Activated T-helper 1 cell treated with anti-CD3 and anti-CD28 coated beads, Interleukin-12 subunit alpha, Interleukin-12 subunit beta, Interleukin-2, Interleukin-4 antibody, amounts not matched to agents 30 ng/mL and 10 ng/mL and 1 ng/mL, durations not matched to agents 14 hours and 24 hours and 36 hours (primary cell): Measurements from ENCODE around the gene CNTFR. TPM values are rescaled to one million over a fixed set of nuclear protein-coding genes. Genes with fewer than 3 reads are reported as not detected.

ENCODE experiments used
- DNase-seq: peaks from one replicate; pipeline ENCODE4 v3.0.0; 2021; ENCODE audit warnings: low spot score
- H3K27ac Mint-ChIP-seq: one replicate; pipeline ENCODE4 v1.8.0; 2021; ENCODE audit warnings: mild to moderate bottlenecking, mixed read lengths
- H3K27me3 Mint-ChIP-seq: one replicate; pipeline ENCODE4 v1.8.0; 2022; ENCODE audit warnings: mild to moderate bottlenecking, moderate library complexity, mixed read lengths; ENCODE audit not compliant: insufficient read depth
- H3K36me3 Mint-ChIP-seq: one replicate; pipeline ENCODE4 v1.8.0; 2021; ENCODE audit warnings: low read depth, mixed read lengths
- H3K4me1 Mint-ChIP-seq: one replicate; pipeline ENCODE4 v1.8.0; 2021; ENCODE audit warnings: low read depth, mixed read lengths
- H3K4me3 Mint-ChIP-seq: one replicate; pipeline ENCODE4 v1.8.0; 2021; ENCODE audit warnings: mild to moderate bottlenecking, moderate library complexity, mixed read lengths
- H3K9me3 Mint-ChIP-seq: one replicate; pipeline ENCODE4 v1.8.0; 2021; ENCODE audit warnings: mixed read lengths
- intact Hi-C: fragments of 100-400 bp; cut with micrococcal nuclease; formaldehyde crosslinking; loops from one replicate; pipeline ENCODE4 v1.15.1; 2024
- total RNA-seq: library from RNA; stranded (reverse); gene quantifications from 2 replicates; pipeline ENCODE4 v1.2.3, GENCODE V29; 2022

CNTFR gene
- total RNA-seq, 1 donor from 2014 or later, result not detected

- H3K9me3 Mint-ChIP-seq, result no peaks in the 10 kb centered on the region
- peaks cover 3% of the 10 kb centered on the region for H3K27me3 Mint-ChIP-seq
- H3K36me3 Mint-ChIP-seq, result no peaks in the 10 kb centered on the region
- intact Hi-C loops, result no loop called here
- no peaks in the 10 kb centered on the region for H3K4me1 Mint-ChIP-seq
- H3K27ac Mint-ChIP-seq, result no peak overlapping the region
- DNase-seq, result no peak
- H3K4me3 Mint-ChIP-seq, result no peak overlapping the region
These were observed 30.5 kb downstream of the CNTFR start for GRCh38 chr9:34558919-34559623.

DNA sequence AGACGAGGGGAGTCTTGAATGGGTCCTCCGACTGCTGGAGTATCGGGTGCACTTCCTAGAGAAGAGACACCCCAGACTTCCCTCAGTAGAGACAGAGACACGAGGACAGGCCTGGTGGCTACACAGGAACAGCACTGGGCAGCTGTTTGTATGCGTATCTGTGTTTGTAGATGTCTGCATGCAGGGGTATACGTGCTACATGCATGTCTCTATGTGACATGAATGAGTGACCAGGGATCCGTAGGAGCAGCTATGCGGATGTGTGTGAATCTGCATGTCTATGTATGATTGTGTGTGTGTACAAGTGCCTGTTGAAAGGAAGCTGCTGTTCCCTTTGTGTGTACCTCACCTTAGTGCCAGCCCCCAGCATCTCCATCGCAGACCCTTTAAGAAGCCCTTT lies 31.2 kb downstream of the CNTFR start:
- Mint-ChIP-seq H3K27me3 (peaks cover 2% of the 10 kb centered on the region), H3K4me3 (no peak overlapping the region), H3K27ac (no peak overlapping the region), H3K9me3 (no peaks in the 10 kb centered on the region), H3K4me1 (no peaks in the 10 kb centered on the region), H3K36me3 (no peaks in the 10 kb centered on the region)
- intact Hi-C loops, result no loop called here
- no peak for DNase-seq

DNA sequence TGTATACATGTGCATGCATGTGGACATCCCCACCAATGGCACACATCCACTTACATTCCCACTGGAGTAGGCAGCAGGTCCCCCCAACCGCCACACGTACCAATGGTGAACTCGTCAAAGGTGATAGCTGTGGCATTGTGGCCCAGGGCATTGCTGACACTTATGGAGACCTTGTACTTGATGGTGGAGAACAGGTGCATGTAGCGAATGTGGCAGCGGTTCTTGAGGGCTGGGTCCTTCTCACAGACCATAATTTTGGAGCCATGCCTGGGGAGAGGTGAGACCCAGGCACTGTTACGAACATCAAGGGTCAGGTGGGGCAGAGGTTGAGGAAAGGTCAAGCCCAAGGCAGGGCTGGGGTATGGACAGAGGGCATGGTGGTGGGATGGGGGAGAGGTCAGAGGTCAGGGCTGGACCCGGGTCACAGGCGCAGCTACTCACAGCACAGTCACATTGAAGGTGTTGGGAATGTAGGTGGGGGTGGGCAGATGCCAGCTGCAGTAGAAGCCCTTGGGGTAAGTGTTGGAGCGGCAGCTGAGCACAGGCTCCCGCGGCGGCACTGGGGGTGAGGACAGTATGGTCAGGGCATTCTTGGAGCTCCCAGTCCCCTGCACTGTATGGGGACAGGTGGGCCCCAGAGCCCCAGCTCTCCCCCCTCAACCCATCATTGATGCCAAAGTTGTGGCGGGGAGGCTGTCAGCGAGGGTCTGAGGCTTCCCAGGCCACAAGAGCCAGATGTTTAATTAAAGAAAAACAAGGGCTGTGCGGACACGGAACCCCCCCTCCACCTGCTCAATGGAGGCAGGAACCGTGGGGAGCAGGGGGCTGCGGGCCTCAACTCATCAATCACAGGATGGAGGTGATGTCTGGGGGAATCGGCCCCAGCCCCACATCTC lies 31.9 kb downstream of the CNTFR start:
- DNase-seq, result no peak
- no peak overlapping the region for H3K27ac Mint-ChIP-seq
- no peaks in the 10 kb centered on the region for H3K9me3 Mint-ChIP-seq
- no peaks in the 10 kb centered on the region for H3K4me1 Mint-ChIP-seq
- intact Hi-C loops, result no loop called here
- H3K27me3 Mint-ChIP-seq, result peaks cover 2% of the 10 kb centered on the region
- H3K4me3 Mint-ChIP-seq, result no peak overlapping the region
- H3K36me3 Mint-ChIP-seq, result no peaks in the 10 kb centered on the region

- H3K27ac Mint-ChIP-seq, result no peak overlapping the region
- no peaks in the 10 kb centered on the region for H3K36me3 Mint-ChIP-seq
- H3K27me3 Mint-ChIP-seq, result peaks cover 2% of the 10 kb centered on the region
- no peak overlapping the region for H3K4me3 Mint-ChIP-seq
- intact Hi-C loops, result no loop called here
- no peak for DNase-seq
- H3K4me1 Mint-ChIP-seq, result no peaks in the 10 kb centered on the region
- no peaks in the 10 kb centered on the region for H3K9me3 Mint-ChIP-seq
These were observed 32.6 kb downstream of the CNTFR start for GRCh38 chr9:34556949-34557348.

DNA sequence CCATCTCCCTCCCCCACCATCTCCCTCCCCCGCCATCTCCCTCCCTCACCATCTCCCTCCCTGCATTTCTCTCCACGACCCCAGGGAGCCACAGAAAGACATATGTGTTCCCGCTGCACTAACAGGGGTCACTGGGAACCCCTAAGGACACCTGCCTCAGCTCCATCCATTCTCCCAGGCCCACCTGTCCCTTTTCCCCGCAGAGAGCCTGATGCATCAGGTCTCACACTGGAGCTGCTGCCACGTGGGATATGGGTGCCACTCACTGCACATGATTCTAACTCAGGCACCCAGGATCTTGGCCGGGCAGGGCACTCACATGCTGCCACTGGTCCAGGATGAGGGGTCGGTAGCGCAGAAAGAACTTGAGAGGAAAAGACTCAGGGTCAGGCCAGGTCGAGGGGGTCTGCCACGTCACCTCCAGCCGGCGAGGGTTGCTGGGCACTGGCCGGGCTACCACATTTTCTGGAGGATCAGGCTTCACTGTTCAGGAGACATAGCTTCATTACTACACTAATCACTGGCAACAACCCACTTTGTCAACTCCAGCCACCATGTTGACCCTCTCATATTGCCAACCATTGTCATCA lies 33.5 kb downstream of the CNTFR start:
- no peaks in the 10 kb centered on the region for H3K36me3 Mint-ChIP-seq
- no peak for DNase-seq
- no peak overlapping the region for H3K27ac Mint-ChIP-seq
- H3K4me3 Mint-ChIP-seq, result no peak overlapping the region
- H3K4me1 Mint-ChIP-seq, result no peaks in the 10 kb centered on the region
- H3K27me3 Mint-ChIP-seq, result peaks cover under 1% of the 10 kb centered on the region
- intact Hi-C loops, result no loop called here
- no peaks in the 10 kb centered on the region for H3K9me3 Mint-ChIP-seq

GRCh38 chr9:34555500-34555899 lies 34.0 kb downstream of the CNTFR start:
- Mint-ChIP-seq H3K4me1 (no peaks in the 10 kb centered on the region), H3K27me3 (no peaks in the 10 kb centered on the region), H3K9me3 (no peaks in the 10 kb centered on the region), H3K27ac (no peak overlapping the region), H3K36me3 (no peaks in the 10 kb centered on the region), H3K4me3 (no peak overlapping the region)
- intact Hi-C loops, result no loop called here
- no peak for DNase-seq

GRCh38 chr9:34555002-34555348 lies 34.5 kb downstream of the CNTFR start:
- Mint-ChIP-seq H3K27ac (no peak overlapping the region), H3K9me3 (no peaks in the 10 kb centered on the region), H3K27me3 (no peaks in the 10 kb centered on the region), H3K4me1 (no peaks in the 10 kb centered on the region), H3K36me3 (no peaks in the 10 kb centered on the region), H3K4me3 (no peak overlapping the region)
- DNase-seq, result no peak
- intact Hi-C loops, result no loop called here

- Mint-ChIP-seq H3K4me3 (no peak overlapping the region), H3K9me3 (no peaks in the 10 kb centered on the region), H3K27ac (no peak overlapping the region), H3K4me1 (no peaks in the 10 kb centered on the region), H3K27me3 (no peaks in the 10 kb centered on the region), H3K36me3 (no peaks in the 10 kb centered on the region)
- DNase-seq, result no peak
- intact Hi-C loops, result no loop called here
These were observed 35.1 kb downstream of the CNTFR start for GRCh38 chr9:34554211-34555001.

DNA sequence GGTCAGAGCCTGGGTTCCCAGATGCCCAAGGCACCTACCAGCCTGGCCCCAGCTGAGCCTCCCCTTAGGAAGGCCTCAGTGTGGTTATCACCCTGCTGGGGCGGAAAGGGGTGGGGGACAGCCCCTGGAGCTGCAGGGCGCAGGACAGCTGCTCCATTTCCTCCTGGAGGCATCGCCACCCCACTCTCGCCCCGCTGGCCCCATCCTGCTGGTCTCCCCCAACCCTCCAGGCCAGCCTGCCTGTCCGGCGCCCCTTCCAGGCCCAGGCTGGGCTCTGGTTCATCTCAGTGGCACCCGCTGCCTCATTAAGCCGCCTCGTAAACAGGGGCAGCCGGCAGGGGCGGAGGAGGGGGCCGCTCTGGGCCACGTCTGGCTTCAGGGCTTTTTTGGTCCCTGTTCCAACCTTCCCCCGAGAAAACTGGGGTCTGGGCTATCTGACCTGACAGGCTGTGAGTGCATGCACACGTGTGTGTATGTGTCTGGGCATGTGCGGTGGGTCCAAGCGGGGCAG lies 36.0 kb downstream of the CNTFR start:
- Mint-ChIP-seq H3K27ac (no peak overlapping the region), H3K27me3 (peaks cover under 1% of the 10 kb centered on the region), H3K4me1 (no peaks in the 10 kb centered on the region), H3K9me3 (no peaks in the 10 kb centered on the region), H3K4me3 (no peak overlapping the region), H3K36me3 (no peaks in the 10 kb centered on the region)
- intact Hi-C loops, result no loop called here
- no peak for DNase-seq

GRCh38 chr9:34552986-34553385 lies 36.5 kb downstream of the CNTFR start:
- Mint-ChIP-seq H3K4me3 (no peak overlapping the region), H3K27ac (no peak overlapping the region), H3K4me1 (no peaks in the 10 kb centered on the region), H3K27me3 (peaks cover 6% of the 10 kb centered on the region), H3K9me3 (no peaks in the 10 kb centered on the region), H3K36me3 (no peaks in the 10 kb centered on the region)
- no peak for DNase-seq
- intact Hi-C loops, result no loop called here

DNA sequence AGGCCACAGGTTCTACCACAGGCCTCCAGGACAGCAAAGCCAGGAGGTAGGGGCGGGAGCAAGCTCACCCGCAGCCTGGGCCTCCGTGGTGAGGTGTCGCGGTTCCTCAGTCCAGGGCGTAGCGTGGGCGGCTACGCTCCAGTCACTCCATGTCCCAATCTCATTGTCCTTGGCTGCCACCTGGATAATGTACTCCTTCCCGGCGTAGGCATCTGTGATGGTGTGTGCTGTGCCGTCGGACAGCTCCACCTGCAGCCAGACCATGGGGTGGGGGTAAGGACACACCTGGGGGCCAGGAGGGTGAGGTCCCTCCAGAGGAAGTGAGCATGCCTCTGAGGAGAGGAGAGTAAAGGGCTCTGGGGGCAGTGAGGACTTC lies 36.9 kb downstream of the CNTFR start:
- DNase-seq, result no peak
- H3K4me3 Mint-ChIP-seq, result no peak overlapping the region
- no peaks in the 10 kb centered on the region for H3K36me3 Mint-ChIP-seq
- intact Hi-C loops, result no loop called here
- peaks cover 6% of the 10 kb centered on the region for H3K27me3 Mint-ChIP-seq
- no peaks in the 10 kb centered on the region for H3K4me1 Mint-ChIP-seq
- no peak overlapping the region for H3K27ac Mint-ChIP-seq
- H3K9me3 Mint-ChIP-seq, result no peaks in the 10 kb centered on the region

DNA sequence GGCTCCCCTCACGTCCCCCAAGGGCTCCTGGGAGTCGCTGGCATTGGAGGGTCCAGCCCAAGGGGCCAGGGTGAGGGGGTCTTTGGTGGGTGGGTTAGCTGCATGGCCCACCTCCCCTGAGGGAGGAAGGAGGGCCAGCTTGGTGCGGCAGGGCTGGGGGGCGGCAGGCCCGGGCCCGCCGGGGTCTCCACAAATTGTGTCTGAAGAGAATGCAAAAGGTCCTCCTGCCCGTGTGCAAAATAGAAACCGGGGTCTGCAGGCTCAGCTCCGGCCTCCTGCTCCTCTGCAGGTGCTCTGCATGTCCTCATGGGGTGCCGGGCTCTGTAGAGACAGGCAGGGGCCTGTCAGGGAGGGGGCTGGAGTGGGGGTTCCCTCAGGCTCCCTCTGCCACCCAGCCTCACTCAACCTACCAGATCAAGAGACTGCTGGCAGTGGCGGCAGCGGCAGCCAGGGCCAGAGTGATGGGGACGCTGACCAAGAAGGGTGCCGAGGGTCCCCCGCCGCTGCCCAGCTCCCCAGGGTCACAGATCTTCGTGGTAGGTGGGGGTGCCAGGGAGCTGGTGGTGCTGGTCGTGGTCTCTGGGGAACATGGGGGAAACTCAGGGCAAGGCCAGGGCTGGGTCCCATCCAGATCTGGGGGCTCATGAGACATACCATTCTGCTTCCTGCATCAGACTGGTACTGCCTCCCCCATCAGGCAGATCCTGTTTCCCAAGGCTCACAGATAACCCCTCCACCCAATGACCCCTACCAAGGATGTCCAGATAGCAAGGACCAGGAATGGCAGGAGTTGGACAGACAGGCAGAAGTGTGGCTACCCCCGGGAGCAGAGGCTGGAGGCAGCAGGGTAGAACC lies 37.5 kb downstream of the CNTFR start:
- Mint-ChIP-seq H3K27me3 (peaks cover 6% of the 10 kb centered on the region), H3K4me1 (no peaks in the 10 kb centered on the region), H3K36me3 (no peaks in the 10 kb centered on the region), H3K4me3 (no peak overlapping the region), H3K27ac (no peak overlapping the region), H3K9me3 (no peaks in the 10 kb centered on the region)
- intact Hi-C loops, result no loop called here
- DNase-seq, result no peak
